Osteocyte (in vitro differentiated cells): Measurements from ENCODE around the gene AFAP1. TPM values are rescaled to one million over a fixed set of nuclear protein-coding genes. Genes with fewer than 3 reads are reported as not detected.

ENCODE experiments used
- DNase-seq: peaks from one replicate; pipeline ENCODE4 v3.0.0; 2021; ENCODE audit warnings: mixed read lengths; ENCODE audit not compliant: unreplicated experiment; ENCODE audit errors: extremely low spot score
- H3K27ac Mint-ChIP-seq: one replicate; pipeline ENCODE4 v1.8.0; 2021; ENCODE audit warnings: mild to moderate bottlenecking, mixed read lengths; ENCODE audit not compliant: unreplicated experiment
- H3K27me3 Mint-ChIP-seq: one replicate; pipeline ENCODE4 v1.8.0; 2021; ENCODE audit warnings: mixed read lengths; ENCODE audit not compliant: unreplicated experiment
- H3K36me3 Mint-ChIP-seq: one replicate; pipeline ENCODE4 v1.8.0; 2021; ENCODE audit warnings: mixed read lengths; ENCODE audit not compliant: unreplicated experiment
- H3K4me1 Mint-ChIP-seq: one replicate; pipeline ENCODE4 v1.8.0; 2021; ENCODE audit warnings: mixed read lengths; ENCODE audit not compliant: unreplicated experiment
- H3K4me3 Mint-ChIP-seq: one replicate; pipeline ENCODE4 v1.8.0; 2021; ENCODE audit warnings: mild to moderate bottlenecking, moderate library complexity, mixed read lengths; ENCODE audit not compliant: unreplicated experiment
- H3K9me3 Mint-ChIP-seq: one replicate; pipeline ENCODE4 v1.8.0; 2021; ENCODE audit warnings: mixed read lengths; ENCODE audit not compliant: unreplicated experiment
- total RNA-seq: library from RNA; stranded (reverse); gene quantifications from 2 replicates; pipeline ENCODE4 v1.2.1, GENCODE V29; 2021
- TF ChIP-seq, protein P1 (sequence below): fragments of 200-600 bp; sonication (generic); IDR thresholded peaks from 2 replicates; pipeline ENCODE4 v1.5.0; 2021; ENCODE audit warnings: antibody characterized with exemption, mild to moderate bottlenecking, moderate library complexity

The AFAP1 gene
- total RNA-seq, 1 donor from 2014 or later, result 66.9 TPM

DNA sequence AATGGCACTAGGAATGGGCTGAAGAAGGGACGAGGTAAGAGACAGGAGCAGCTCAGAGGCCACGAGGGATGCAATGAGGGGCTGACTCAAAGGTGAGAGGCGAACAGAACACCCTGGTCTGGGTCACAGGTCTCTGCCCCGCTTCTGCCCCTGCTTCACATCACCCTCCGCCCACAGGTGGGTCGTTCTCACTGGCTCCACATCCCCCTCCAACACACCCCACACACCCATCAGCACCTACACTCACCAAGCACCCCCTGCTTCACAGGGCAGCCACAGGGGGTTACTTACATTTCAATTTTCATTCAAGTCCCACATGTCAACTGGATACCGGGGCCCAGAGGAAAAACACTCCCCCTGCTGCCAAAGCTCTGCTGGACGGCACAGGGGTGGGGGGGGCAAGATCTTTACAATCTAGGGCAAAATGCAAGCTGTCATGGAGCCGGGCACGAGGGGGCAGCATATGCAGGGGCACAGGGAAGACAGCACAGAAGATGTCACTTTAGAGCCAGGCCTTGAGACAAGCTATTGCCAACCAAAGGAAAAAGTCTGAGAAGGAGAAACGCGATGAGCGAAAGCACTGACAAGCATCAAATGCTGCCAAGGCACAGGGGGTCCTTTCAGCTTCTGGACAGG lies 94.0 kb downstream of the AFAP1 start:
- TF ChIP-seq, protein P1, sequence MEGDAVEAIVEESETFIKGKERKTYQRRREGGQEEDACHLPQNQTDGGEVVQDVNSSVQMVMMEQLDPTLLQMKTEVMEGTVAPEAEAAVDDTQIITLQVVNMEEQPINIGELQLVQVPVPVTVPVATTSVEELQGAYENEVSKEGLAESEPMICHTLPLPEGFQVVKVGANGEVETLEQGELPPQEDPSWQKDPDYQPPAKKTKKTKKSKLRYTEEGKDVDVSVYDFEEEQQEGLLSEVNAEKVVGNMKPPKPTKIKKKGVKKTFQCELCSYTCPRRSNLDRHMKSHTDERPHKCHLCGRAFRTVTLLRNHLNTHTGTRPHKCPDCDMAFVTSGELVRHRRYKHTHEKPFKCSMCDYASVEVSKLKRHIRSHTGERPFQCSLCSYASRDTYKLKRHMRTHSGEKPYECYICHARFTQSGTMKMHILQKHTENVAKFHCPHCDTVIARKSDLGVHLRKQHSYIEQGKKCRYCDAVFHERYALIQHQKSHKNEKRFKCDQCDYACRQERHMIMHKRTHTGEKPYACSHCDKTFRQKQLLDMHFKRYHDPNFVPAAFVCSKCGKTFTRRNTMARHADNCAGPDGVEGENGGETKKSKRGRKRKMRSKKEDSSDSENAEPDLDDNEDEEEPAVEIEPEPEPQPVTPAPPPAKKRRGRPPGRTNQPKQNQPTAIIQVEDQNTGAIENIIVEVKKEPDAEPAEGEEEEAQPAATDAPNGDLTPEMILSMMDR, result peak; percentile 31
- DNase-seq, result no peak
- Mint-ChIP-seq H3K36me3 (peaks cover 26% of the 10 kb centered on the region), H3K27me3 (no peaks in the 10 kb centered on the region), H3K9me3 (no peaks in the 10 kb centered on the region), H3K27ac (peak overlapping the region; percentile 59), H3K4me1 (peaks cover 53% of the 10 kb centered on the region), H3K4me3 (no peak overlapping the region)

DNA sequence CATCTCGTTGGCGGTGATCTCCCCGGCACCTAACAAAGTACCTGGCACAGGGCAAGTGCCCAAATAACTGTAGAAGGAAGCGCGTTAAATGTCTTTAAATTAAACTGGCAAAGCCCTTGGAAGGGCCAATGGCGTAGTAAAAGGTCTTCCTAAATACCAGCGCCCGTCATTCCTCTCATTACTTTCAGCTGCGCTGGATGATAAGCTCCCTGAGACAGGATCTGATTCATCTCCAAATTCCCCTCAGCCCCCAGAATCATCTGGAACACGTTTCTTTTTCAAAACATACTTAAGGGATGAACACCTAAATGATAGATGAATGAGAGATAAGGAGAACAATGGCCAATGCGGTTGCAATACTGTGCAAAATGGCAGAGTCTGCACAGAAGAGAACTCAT lies 95.1 kb downstream of the AFAP1 start:
- peaks cover 29% of the 10 kb centered on the region for H3K36me3 Mint-ChIP-seq
- peak overlapping the region; percentile 93 for H3K27ac Mint-ChIP-seq
- no peak overlapping the region for H3K4me3 Mint-ChIP-seq
- H3K4me1 Mint-ChIP-seq, result peaks cover 55% of the 10 kb centered on the region
- TF ChIP-seq, protein P1, result peak; percentile 21
- no peak for DNase-seq
- H3K9me3 Mint-ChIP-seq, result no peaks in the 10 kb centered on the region
- no peaks in the 10 kb centered on the region for H3K27me3 Mint-ChIP-seq

DNA sequence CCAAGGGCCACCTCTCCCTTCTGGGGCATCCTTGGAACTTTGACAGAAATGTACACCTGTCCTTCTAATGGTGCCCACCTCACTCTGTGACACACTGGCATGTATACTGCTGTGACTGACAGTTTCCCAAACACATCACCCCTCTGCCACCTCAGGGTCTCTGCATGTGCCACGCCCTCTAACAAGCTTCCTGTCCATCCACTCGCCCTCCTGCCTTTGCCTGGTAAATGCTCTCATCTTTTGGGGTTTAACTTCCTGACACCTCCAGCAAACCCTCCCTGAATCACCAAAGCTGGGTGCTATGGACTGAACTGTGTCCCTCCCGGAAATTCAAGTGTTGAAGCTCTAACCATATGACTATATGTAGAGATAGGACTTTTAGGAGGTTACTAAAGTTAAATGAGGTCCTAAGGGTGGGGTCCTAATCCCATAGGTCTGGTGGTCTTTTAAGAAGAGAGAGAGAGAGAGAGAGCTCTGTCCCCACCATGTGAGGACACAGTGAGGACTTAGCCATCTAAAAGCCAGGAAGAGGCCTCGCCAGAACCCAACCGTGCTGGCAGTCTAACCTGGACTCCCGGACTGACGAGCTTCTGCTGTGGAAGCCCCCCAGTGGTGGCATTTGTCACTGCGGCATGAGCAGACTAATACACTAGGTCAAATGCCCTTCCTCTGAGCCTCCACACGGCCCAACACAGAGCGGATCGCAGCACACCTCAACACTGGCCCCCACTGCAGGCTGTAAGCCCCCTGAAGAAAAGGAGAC lies 95.6 kb downstream of the AFAP1 start:
- H3K4me3 Mint-ChIP-seq, result no peak overlapping the region

DNA sequence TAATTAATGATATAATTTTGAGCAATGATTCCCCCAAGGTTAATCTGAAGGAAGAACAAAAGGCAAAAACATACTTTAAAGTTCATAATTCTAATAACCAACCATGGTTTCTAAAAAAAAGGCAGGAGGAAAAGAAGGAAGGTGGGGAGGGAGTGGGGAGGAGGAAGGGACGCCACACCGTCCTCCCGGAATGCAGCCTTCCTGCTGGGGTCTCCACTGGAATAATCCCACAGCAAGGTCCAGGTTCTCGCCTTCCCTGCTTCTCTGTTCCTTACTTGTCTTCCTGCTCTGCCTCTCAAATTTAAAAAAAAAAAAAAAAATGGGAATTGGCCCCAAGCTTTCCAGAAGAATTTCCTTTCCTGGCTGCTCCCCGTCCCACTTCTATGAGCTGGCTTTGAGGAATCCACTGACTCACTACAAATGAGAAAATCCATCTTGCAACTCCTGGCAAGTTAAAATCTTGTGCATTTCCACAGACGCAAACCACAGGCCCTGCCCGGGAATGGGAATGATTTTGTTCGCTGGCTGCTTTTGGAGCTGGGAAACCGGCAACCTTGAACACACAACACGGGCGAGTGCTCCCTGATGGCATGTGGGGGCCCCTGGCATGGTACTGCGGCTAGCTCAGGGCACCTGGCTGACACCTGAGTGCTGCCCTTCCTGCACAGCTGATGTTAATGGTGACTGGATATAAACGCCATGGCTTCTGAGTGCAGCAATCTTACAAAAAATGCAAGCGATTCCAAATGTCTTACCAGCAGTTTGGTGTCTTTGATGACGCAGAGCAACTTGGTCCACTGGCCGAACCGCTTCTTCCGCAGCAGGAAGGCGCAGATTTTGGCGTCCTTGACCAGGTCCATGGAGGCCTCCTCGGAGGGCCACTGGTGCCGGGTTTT lies 97.0 kb downstream of the AFAP1 start:
- Mint-ChIP-seq H3K36me3 (peaks cover 29% of the 10 kb centered on the region), H3K9me3 (no peaks in the 10 kb centered on the region), H3K4me1 (peaks cover 55% of the 10 kb centered on the region), H3K27ac (peak overlapping the region; percentile 93), H3K27me3 (no peaks in the 10 kb centered on the region), H3K4me3 (peak overlapping the region; percentile 32)
- TF ChIP-seq, protein P1, result no peak
- no peak for DNase-seq

More for the DNA sequence above, 95.6 kb downstream of the AFAP1 start:
- Mint-ChIP-seq H3K27ac (peak overlapping the region; percentile 93), H3K36me3 (peaks cover 28% of the 10 kb centered on the region), H3K4me1 (peaks cover 53% of the 10 kb centered on the region), H3K9me3 (no peaks in the 10 kb centered on the region), H3K27me3 (no peaks in the 10 kb centered on the region)
- DNase-seq, result peak; percentile 90
- TF ChIP-seq, protein P1, result peak; percentile 71
